ENCODE measurements around the gene SLF2.

The SLF2 gene

DNA sequence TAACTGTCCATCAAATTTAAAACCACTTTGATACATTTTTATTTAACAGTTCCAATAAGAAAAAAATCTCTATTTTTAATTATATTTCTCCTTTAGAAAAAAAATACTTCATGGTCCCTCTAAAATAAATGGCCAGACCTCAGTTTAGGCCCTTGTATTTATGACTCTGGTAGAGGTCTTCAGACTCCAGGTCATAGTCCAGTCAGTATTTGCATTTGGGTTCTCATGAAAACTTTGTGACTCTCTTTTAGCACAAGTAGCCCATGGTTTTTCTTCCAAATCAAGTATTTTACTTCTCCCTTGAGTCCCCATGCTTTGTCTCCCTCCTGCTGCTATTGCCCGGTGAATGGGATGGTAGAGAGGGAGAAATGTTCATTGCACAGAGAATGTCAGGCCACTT, 51.1 kb downstream of the SLF2 start:
- TF ChIP-seq, protein P1, sequence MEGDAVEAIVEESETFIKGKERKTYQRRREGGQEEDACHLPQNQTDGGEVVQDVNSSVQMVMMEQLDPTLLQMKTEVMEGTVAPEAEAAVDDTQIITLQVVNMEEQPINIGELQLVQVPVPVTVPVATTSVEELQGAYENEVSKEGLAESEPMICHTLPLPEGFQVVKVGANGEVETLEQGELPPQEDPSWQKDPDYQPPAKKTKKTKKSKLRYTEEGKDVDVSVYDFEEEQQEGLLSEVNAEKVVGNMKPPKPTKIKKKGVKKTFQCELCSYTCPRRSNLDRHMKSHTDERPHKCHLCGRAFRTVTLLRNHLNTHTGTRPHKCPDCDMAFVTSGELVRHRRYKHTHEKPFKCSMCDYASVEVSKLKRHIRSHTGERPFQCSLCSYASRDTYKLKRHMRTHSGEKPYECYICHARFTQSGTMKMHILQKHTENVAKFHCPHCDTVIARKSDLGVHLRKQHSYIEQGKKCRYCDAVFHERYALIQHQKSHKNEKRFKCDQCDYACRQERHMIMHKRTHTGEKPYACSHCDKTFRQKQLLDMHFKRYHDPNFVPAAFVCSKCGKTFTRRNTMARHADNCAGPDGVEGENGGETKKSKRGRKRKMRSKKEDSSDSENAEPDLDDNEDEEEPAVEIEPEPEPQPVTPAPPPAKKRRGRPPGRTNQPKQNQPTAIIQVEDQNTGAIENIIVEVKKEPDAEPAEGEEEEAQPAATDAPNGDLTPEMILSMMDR (IDR thresholded peaks at IDR 0.05): no peak
- H3K9me3 ChIP-seq: no peaks in the 10 kb centered on the region
- H3K27ac ChIP-seq: no peak overlapping the region
- peaks cover 10% of the 10 kb centered on the region for H3K27me3 ChIP-seq
- H3K36me3 ChIP-seq: peaks cover 64% of the 10 kb centered on the region
- no peaks in the 10 kb centered on the region for H3K4me1 ChIP-seq (ENCODE audit: control insufficient read depth in 1 of 2, insufficient read depth in 1 of 2, low read depth in 1 of 2, low read length in 1 of 2)
- H3K4me3 ChIP-seq (ENCODE audit: low read depth in 1 of 2, low read length in 1 of 2): no peak overlapping the region

DNA sequence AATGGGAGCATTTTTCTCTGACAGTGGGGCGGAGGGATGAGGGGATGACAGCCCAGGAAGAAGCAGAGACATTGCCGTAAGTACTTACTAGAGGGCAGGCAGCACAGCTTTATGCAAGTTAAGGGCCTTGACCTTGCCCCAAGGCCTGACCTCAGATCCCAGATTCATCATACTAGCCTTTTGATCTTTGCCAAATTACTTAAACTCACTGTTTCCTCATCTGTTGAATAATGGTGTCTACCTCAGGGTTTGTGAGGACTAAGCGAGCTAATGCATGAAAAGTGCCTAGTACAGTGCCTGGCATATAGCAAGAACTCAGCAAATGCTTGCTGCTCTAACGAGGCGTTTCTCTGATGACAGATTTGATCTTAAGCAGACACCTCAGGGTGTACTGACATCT, 53.1 kb downstream of the SLF2 start:
- TF ChIP-seq, protein P1 (IDR thresholded peaks at IDR 0.05): no peak
- Histone ChIP-seq H3K4me3 (ENCODE audit: low read depth in 1 of 2, low read length in 1 of 2) (no peak overlapping the region), H3K9me3 (no peaks in the 10 kb centered on the region), H3K4me1 (ENCODE audit: control insufficient read depth in 1 of 2, insufficient read depth in 1 of 2, low read depth in 1 of 2, low read length in 1 of 2) (peaks cover 5 to 13% of the 10 kb centered on the region in 2 experiments), H3K27me3 (peaks cover 30% of the 10 kb centered on the region), H3K36me3 (peaks cover 49% of the 10 kb centered on the region), H3K27ac (no peak overlapping the region)

DNA sequence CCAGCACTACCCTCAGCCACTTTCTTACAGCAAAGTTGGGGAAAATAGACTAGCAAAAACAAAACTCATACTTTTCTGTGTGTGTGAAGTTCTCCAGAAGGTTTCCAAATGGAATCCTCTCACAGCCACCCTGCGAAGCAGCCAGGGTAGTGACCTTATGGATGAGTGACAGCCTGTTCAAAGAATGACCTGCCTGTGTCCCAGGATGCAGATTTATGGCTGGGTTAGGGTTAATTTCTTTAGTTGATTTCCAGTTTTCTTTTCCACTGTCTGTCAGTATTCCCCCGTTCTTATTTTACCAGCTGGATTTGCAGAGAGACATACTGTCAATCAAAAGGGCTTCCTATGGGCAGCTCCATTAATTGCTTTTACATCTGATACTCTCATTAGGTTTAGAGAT, 54.1 kb downstream of the SLF2 start:
- Histone ChIP-seq H3K4me1 (ENCODE audit: control insufficient read depth in 1 of 2, insufficient read depth in 1 of 2, low read depth in 1 of 2, low read length in 1 of 2) (peaks cover 5 to 13% of the 10 kb centered on the region in 2 experiments), H3K4me3 (ENCODE audit: low read depth in 1 of 2, low read length in 1 of 2) (no peak overlapping the region), H3K27me3 (peaks cover 40% of the 10 kb centered on the region), H3K36me3 (peaks cover 41% of the 10 kb centered on the region), H3K9me3 (no peaks in the 10 kb centered on the region), H3K27ac (no peak overlapping the region)
- TF ChIP-seq, protein P1 (IDR thresholded peaks at IDR 0.05): no peak

DNA sequence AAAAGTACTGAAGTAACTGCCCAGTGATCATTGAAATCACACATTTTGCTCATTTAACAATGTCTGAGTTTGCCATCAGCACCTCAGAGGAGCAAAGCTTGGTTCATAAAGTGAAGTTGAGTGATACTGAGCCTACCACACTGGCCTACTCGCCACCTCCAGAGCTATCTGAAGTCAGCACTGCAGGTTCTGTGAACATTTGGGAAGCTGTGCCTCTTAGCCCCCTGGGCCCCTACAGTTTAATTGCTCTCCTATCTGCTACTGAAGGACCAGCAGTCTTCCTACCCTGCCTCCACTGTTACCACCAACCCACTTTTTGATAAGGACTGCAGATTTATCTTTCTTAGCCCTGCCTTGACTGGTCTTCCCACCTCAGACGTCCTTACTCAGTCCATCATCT, 54.6 kb downstream of the SLF2 start:
- no peaks in the 10 kb centered on the region for H3K9me3 ChIP-seq
- TF ChIP-seq, protein P1 (IDR thresholded peaks at IDR 0.05): no peak
- H3K27me3 ChIP-seq: peaks cover 40% of the 10 kb centered on the region
- no peak overlapping the region for H3K4me3 ChIP-seq (ENCODE audit: low read depth in 1 of 2, low read length in 1 of 2)
- H3K4me1 ChIP-seq (ENCODE audit: control insufficient read depth in 1 of 2, insufficient read depth in 1 of 2, low read depth in 1 of 2, low read length in 1 of 2): peaks cover 5 to 13% of the 10 kb centered on the region in 2 experiments
- peaks cover 36% of the 10 kb centered on the region for H3K36me3 ChIP-seq
- no peak overlapping the region for H3K27ac ChIP-seq

DNA sequence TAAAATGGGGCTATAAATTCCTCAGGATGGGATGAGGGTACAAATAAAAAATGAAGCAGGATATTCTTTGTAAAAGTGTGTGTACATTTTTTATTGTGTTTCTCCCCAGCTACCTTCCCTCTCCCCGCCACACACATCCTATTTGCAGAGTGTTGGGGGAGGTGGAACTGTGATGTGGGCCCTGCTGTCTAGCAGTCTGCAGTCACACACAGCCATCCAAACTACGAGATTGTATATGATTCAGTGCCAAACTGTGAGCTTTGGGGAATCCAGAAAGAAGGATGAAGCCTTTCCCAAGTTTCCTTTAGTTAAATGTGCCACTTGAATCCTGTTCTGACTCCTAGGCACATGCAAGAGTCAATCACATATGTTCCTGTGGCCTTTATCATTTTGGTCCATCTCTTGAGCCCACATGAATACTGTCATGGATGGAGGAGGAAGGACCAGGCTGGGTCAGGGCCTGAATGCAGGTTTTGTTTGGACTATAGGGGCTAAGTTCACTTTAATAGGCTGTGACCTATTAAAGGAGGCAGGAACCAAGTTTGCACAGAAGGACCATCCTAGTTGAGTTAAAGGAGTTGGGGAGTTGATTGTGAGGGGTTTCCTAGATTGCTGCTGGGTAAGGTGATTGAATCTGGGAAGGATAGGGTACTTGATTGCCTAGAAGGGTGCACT, 55.4 kb downstream of the SLF2 start:
- TF ChIP-seq, protein P1 (IDR thresholded peaks at IDR 0.05): no peak
- peaks cover 28% of the 10 kb centered on the region for H3K36me3 ChIP-seq
- H3K27me3 ChIP-seq: peaks cover 40% of the 10 kb centered on the region
- H3K9me3 ChIP-seq: no peaks in the 10 kb centered on the region
- no peak overlapping the region for H3K27ac ChIP-seq
- no peak overlapping the region for H3K4me3 ChIP-seq (ENCODE audit: low read depth in 1 of 2, low read length in 1 of 2)
- peaks cover 5 to 13% of the 10 kb centered on the region in 2 experiments for H3K4me1 ChIP-seq (ENCODE audit: control insufficient read depth in 1 of 2, insufficient read depth in 1 of 2, low read depth in 1 of 2, low read length in 1 of 2)
